Rectal smooth muscle tissue (tissue), 1 donor: ENCODE measurements around the gene ZNF699.
A peak's percentile ranks its signal among the peaks of the same experiment; 100 is the strongest.
"Not testable (repeated sequence)": the region's sequence is repeated elsewhere in the genome, so short reads cannot be mapped to it uniquely, and the experiment has no call there.

Experiments used
- H3K27ac ChIP-seq: one replicate; pipeline ENCODE4 v1.7.0; 2013; ENCODE audit warnings: low read depth, low read length, inconsistent platforms
- H3K27me3 ChIP-seq: one replicate; pipeline ENCODE4 v1.7.0; 2013; ENCODE audit warnings: low read length; ENCODE audit not compliant: control insufficient read depth, insufficient read depth
- H3K36me3 ChIP-seq: one replicate; pipeline ENCODE4 v1.7.0; 2013; ENCODE audit warnings: low read length; ENCODE audit not compliant: control insufficient read depth, insufficient read depth
- H3K4me1 ChIP-seq: one replicate; pipeline ENCODE4 v1.7.0; 2013; ENCODE audit warnings: low read length; ENCODE audit not compliant: control insufficient read depth, insufficient read depth
- H3K4me3 ChIP-seq: one replicate; pipeline ENCODE4 v1.7.0; 2013; ENCODE audit warnings: low read length
- H3K9ac ChIP-seq: one replicate; pipeline ENCODE4 v1.7.0; 2013; ENCODE audit warnings: low read length

The ZNF699 gene

DNA sequence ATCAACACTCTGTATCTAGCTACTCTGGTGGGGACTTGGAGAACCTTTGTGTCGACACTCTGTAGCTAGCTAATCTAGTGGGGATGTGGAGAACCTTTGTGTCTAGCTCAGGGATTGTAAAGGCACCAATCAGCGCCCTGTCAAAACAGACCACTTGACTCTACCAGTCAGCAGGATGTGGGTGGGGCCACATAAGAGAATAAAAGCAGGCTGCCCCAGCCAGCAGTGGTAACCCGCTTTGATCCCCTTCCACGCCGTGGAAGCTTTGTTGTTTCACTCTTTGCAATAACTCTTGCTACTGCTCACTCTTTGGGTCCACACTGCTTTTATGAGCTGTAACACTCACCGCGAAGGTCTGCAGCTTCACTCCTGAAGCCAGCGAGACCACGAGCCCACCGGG lies 12.6 kb upstream of the ZNF699 start:
- not testable (repeated sequence) for H3K36me3 ChIP-seq, H3K4me1 ChIP-seq, H3K27ac ChIP-seq, H3K4me3 ChIP-seq, H3K27me3 ChIP-seq, H3K9ac ChIP-seq

DNA sequence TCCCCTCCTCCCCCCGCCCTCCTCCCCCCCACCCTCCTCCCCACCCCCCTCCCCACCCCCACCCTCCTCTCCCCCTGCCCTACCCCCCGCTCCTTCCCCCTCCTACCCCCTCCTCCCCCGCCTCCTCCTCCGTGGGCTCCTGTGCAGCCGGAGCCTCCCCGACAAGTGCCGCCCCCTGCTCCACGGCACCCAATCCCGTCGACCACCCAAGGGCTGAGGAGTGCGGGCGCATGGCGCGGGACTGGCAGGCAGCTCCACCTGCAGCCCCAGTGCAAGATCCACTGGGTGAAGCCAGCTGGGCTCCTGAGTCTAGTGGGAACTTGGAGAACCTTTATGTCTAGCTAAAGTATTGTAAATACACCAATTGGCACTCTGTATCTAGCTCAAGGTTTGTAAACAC lies 12.1 kb upstream of the ZNF699 start:
- not testable (repeated sequence) for H3K9ac ChIP-seq, H3K4me3 ChIP-seq, H3K27ac ChIP-seq, H3K27me3 ChIP-seq, H3K36me3 ChIP-seq, H3K4me1 ChIP-seq

DNA sequence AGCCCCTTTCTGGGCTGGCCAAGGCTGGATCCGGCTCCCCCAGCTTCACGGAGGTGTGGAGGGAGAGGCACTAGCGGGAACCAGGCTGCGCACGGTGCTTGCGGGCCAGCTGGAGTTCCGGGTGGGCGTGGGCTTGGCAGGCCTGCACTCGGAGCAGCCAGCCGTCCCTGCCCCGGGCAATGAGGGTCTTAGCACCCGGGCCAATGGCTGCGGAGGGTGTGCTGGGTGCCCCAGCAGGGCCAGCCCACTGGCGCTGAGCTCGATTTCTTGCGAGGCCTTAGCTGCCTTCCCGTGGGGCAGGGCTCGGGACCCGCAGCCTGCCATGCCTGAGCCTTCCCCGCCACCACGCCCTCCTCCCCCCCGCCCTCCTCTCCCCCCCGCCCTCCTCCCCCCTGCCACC lies 11.7 kb upstream of the ZNF699 start:
- Histone ChIP-seq H3K27me3 (no peaks in the 10 kb centered on the region), H3K36me3 (no peaks in the 10 kb centered on the region), H3K9ac (no peak overlapping the region), H3K27ac (no peak overlapping the region), H3K4me1 (no peaks in the 10 kb centered on the region), H3K4me3 (no peak overlapping the region)

DNA sequence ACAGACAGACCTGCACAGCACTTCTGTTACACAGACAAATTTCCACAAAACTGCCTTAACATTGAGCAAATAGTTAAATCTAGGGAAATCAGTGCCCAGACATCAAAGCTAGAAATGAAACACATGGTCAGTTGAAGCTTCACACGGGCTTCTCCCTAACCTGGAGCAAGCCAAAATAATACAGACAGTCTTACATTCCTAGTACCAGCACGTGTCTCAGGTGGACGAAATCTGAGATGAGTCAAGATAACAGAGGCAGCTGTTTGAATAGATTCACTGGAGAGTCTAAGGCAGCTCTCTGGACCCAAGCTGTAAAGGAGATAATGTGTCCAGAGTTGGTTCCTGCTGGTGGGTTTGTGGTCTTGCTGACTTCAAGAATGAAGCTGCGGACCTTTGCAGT lies 4.1 kb upstream of the ZNF699 start:
- Histone ChIP-seq H3K9ac (no peak overlapping the region), H3K4me1 (peaks cover 1% of the 10 kb centered on the region), H3K27me3 (no peaks in the 10 kb centered on the region), H3K27ac (no peak overlapping the region), H3K36me3 (no peaks in the 10 kb centered on the region), H3K4me3 (no peak overlapping the region)

DNA sequence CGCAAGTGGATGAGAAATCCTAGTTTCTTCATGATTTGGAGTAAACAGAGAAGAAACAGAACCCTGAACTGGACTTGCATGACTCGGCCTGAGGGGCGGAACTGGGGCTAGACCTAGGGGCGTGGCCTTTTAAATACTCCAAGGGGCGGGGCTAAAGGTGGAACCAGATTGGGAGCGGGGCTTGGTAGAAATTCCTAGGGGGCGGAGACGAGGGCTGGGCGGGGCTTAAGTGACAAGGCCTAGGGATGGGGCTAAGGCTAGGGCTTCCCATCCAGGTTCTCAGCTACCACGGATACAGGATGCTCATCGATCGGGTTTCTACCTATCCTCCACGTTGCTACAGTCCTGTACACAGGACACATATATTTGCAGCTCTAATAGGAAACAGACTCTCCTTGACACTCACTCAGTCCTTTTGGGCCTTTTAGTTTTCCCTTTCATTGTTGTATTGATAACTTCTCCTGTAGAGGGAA lies 372 bp upstream of the ZNF699 start:
- Histone ChIP-seq H3K9ac (no peak overlapping the region), H3K4me3 (peak overlapping the region; percentile 79), H3K4me1 (peaks cover 7% of the 10 kb centered on the region), H3K27me3 (no peaks in the 10 kb centered on the region), H3K27ac (peak overlapping the region; percentile 89), H3K36me3 (no peaks in the 10 kb centered on the region)

DNA sequence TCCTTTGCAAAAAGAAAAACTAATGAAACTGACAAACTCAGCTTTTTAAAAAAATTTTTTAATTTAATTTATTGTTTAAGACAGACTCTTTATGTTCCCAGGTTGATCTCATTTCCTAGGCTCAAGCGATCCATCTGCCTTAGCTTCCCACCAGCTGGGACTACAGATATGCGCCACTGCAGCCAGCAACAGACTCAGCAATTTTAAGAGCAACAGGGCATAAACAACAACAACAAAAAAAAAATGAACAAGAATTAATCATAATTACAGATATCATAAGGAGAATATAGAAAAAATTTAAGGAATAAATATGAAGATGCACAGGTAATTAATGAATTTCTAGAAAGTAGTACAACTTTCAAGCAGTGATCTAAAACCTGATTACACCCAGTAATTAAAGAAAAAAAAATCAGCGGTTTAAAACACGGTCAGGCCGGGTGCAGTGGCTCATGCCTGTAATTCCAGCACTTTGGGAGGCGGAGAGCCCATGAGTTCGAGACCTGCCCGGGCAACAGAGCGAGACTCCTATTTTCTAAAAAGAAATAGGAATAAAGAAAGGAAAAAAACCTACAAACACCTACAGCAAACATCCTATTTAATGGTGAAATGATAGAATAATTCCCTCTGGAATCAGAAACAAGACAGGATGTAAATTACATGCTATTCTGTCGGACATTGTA lies 1.4 kb downstream of the ZNF699 start:
- Histone ChIP-seq H3K36me3 (peaks cover 8% of the 10 kb centered on the region), H3K9ac (no peak overlapping the region), H3K27ac (no peak overlapping the region), H3K4me1 (peaks cover 7% of the 10 kb centered on the region), H3K4me3 (peak overlapping the region; percentile 79), H3K27me3 (no peaks in the 10 kb centered on the region)

DNA sequence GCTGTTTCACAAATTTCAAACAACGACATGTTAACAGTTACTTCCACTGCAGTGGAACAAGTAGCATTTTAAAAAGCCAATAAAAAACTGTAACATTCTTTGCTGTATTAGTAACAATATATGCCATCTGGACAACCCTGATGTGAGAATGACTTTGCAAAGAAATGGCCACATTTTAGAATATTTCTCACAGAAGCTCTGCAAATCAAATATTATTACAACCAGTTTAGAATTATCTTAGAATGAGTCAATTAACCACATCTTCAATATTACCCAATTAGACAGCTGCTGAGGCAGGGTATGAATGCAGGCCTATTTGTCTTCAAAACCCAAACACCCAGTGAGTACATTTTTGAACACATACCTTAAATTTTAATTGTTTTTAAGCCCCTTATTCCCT lies 3.2 kb downstream of the ZNF699 start:
- H3K4me3 ChIP-seq: no peak overlapping the region
- H3K4me1 ChIP-seq: peaks cover 7% of the 10 kb centered on the region
- peaks cover 19% of the 10 kb centered on the region for H3K36me3 ChIP-seq
- no peaks in the 10 kb centered on the region for H3K27me3 ChIP-seq
- no peak overlapping the region for H3K9ac ChIP-seq
- H3K27ac ChIP-seq: no peak overlapping the region

DNA sequence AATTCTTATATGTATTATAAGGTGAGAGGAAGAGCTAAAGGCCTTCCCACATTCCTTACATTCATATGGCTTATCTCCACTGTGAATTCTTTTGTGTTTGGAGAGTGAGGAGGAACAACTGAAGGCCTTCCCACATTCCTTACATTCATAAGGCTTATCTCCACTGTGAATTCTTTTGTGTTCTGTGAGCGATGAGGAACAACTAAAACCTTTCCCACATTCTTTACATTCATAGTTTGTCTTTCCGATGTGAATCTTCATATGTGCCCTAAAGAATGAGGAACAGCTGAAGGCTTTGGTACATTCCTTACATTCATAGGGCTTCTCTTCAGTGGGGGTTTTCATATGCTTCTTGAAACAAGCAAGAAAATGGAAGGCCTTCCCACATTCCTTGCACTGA lies 13.3 kb downstream of the ZNF699 start:
- Histone ChIP-seq H3K36me3 (peaks cover 39% of the 10 kb centered on the region), H3K9ac (no peak overlapping the region), H3K27me3 (no peaks in the 10 kb centered on the region), H3K4me3 (no peak overlapping the region), H3K4me1 (no peaks in the 10 kb centered on the region), H3K27ac (no peak overlapping the region)

DNA sequence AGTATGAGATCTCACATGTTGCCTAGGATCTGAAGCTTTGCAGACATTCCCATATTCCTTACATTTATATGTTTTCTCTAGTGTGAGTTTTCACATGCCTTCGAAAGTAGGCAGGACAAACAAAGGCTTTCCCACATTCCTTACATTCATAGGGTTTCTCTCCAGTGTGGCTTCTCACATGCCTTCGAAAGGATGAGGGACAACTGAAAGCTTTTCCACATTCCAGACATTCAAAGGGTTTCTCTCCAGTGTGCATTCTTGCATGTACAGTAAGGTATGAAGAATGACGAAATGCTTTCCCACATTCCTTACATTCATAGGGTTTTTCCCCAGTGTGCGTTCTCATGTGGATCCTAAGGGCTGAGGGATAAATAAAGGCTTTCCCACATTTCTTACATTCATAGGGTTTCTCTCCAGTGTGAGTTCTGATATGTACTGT lies 14.2 kb downstream of the ZNF699 start:
- Histone ChIP-seq H3K9ac (no peak overlapping the region), H3K27ac (no peak overlapping the region), H3K36me3 (peaks cover 32% of the 10 kb centered on the region), H3K4me1 (no peaks in the 10 kb centered on the region), H3K27me3 (no peaks in the 10 kb centered on the region), H3K4me3 (no peak overlapping the region)

DNA sequence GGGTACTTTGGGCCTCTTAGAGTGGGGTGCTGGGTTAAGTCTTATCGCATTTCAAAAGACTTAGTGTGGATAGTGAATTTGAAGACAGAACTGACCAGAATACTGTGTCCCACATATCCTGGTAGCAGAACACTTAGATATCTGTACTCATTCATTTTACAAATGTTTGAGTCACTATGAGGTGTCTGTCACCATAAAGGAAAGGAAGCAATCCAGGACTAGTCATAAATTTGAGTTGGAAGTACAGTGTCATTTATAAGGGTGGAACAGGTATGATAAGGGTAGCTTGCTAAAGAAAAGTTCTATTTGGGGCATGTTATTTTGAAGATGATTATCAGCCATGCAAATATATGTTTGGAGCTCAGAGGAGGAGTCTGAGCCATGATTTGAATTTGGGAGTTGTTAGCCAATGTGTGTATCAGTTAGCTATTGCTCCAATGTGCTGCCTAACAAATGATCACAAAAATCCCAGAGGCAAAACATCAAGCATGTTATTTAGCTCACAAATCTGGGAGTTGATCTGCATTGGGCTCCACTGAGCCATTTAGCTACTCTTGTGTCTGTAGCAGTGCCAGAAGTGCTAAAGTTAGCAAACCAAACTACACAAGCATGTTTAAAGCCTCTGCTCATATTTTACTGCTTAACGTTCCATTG lies 20.3 kb downstream of the ZNF699 start:
- peaks cover 4% of the 10 kb centered on the region for H3K36me3 ChIP-seq
- no peak overlapping the region for H3K4me3 ChIP-seq
- H3K27me3 ChIP-seq: no peaks in the 10 kb centered on the region
- no peak overlapping the region for H3K27ac ChIP-seq
- no peaks in the 10 kb centered on the region for H3K4me1 ChIP-seq
- H3K9ac ChIP-seq: no peak overlapping the region

DNA sequence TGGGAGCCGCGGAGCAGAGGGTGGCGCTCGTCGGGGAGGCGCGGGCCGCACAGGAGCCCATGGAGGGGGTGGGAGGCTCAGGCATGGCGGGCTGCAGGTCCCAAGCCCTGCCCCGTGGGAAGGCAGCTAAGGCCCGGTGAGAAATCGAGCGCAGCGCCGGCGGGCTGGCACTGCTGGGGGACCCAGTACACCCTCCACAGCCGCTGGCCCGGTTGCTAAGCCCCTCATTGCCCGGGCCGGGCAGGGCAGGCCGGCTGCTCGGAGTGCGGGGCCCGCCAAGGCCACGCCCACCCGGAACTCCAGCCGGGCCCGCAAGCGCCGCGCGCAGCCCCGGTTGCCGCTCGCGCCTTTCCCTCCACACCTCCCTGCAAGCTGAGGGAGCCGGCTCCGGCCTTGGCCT lies 26.2 kb downstream of the ZNF699 start:
- not testable (repeated sequence) for H3K4me1 ChIP-seq

DNA sequence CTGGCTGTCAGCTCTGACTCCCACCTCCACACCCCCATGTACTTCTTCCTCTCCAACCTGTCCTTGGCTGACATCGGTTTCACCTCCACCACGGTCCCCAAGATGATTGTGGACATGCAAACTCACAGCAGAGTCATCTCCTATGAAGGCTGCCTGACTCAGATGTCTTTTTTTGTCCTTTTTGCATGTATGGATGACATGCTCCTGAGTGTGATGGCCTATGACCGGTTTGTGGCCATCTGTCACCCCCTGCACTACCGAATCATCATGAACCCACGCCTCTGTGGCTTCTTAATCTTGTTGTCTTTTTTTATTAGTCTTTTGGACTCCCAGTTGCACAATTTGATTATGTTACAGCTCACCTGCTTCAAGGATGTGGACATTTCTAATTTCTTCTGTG lies 58.4 kb downstream of the ZNF699 start:
- no peaks in the 10 kb centered on the region for H3K27me3 ChIP-seq
- H3K36me3 ChIP-seq: no peaks in the 10 kb centered on the region
- H3K27ac ChIP-seq: no peak overlapping the region
- no peaks in the 10 kb centered on the region for H3K4me1 ChIP-seq
- H3K9ac ChIP-seq: no peak overlapping the region
- no peak overlapping the region for H3K4me3 ChIP-seq

More for the DNA sequence above, 26.2 kb downstream of the ZNF699 start:
- H3K4me3 ChIP-seq, H3K27me3 ChIP-seq, H3K27ac ChIP-seq, H3K9ac ChIP-seq, H3K36me3 ChIP-seq: not testable (repeated sequence)

DNA sequence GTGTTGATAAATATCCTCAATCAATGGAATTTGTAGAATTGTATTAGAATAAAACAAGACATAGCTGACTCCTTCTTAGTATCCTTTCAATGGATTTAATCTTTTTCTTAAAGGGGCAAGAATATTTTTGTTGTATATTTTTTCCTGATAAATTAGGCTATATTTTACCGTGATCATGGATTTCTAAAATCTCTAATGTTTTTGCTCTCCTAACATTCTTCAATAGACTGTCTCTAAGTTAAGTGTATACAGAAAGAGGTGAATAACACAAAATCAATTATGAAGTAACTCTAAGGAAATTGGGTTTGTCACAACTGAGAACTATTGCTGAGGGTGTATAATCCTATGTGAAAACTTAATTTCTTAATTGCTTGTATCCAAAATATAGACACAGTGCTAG lies 59.0 kb downstream of the ZNF699 start, which contains the start of gene OR7E24:
OR7E24 (plus strand) TSS at position 301 of the 400 bp plus-strand sequence. CDS start 114 bp downstream, outside the sequence.
- Histone ChIP-seq H3K4me3 (no peak within 1 kb of the TSS), H3K27me3 (no peaks in the 10 kb centered on the region), H3K4me1 (no peaks in the 10 kb centered on the region), H3K9ac (no peak within 1 kb of the TSS), H3K27ac (no peak within 1 kb of the TSS), H3K36me3 (no peaks in the 10 kb centered on the region)
